HepG2 (cell line): ENCODE measurements around the gene ENDOG. TPM values are rescaled to one million over a fixed set of nuclear protein-coding genes. Genes with fewer than 3 reads are reported as not detected.

Experiments
- ATAC-seq: fragments of 200-7000 bp; cut with Tn5 transposase; 3 replicates; pipeline ENCODE4 v1.9.1; 2020; ENCODE audit warnings: mild to moderate bottlenecking, moderate library complexity
- BruUV-seq: library from RNA; stranded (reverse); fragments of 400-500 nt; replicated peaks from 2 replicates; lab custom pipeline; 2021; lab: Mats Ljungman, UMichigan
- CTCF ChIA-PET: fragments of 300-600 bp; formaldehyde crosslinking; extraction: SDS; loops from one replicate; lab custom pipeline; 2021; ENCODE audit warnings: low total read pairs, inconsistent platforms, low intra/inter-chr PET ratio; lab: Yijun Ruan, JAX
- POLR2A ChIA-PET: fragments of 350-600 bp; sonication (Branson Sonifier 250); formaldehyde crosslinking; loops from one replicate; lab custom pipeline; 2020; ENCODE audit warnings: antibody characterized with exemption, inconsistent platforms; lab: Yijun Ruan, JAX
- DNase-seq: peaks from one replicate; pipeline ENCODE4 v3.0.0-alpha.2; 2015; ENCODE audit warnings: low spot score
- FAIRE-seq: peaks from 3 replicates; lab custom pipeline; 2011; peaks lifted over from hg19 to GRCh38; lab: Jason Lieb, UNC
- H2AFZ ChIP-seq: one replicate; pipeline ENCODE4 v1.6.1; 2011; ENCODE audit warnings: low read length, inconsistent platforms
- H3K27ac ChIP-seq: fragments of 300-600 bp; 3 replicates; pipeline ENCODE4 v1.8.0; 2011; ENCODE audit warnings: mixed run types, mild to moderate bottlenecking, mixed read lengths, low read length, inconsistent platforms; ENCODE audit not compliant: insufficient read depth; ENCODE audit errors: extremely low read length
- H3K27me3 ChIP-seq, 2 experiments: fragments of 200-600 bp in 1 of 2; 2 replicates in 1 of 2; 3 replicates in 1 of 2; pipeline versions ENCODE4 v1.6.0 to v1.8.0; 2011; ENCODE audit warnings: low read length in 2 of 2, mild to moderate bottlenecking in 2 of 2, moderate library complexity in 2 of 2, inconsistent platforms in 1 of 2; ENCODE audit not compliant: insufficient read depth in 2 of 2, control insufficient read depth in 1 of 2
- H3K36me3 ChIP-seq, 2 experiments: fragments of 200-600 bp in 1 of 2; replicated peaks in 1 of 2; 2 replicates in 1 of 2; 3 replicates in 1 of 2; pipeline versions ENCODE4 v1.5.1 to v1.8.0; 2011; ENCODE audit warnings: low read length in 2 of 2, inconsistent platforms in 1 of 2; ENCODE audit not compliant: insufficient read depth in 2 of 2, control insufficient read depth in 1 of 2
- H3K4me1 ChIP-seq: 2 replicates; pipeline ENCODE4 v1.5.1; 2012; ENCODE audit warnings: low read length, inconsistent platforms; ENCODE audit not compliant: insufficient read depth
- H3K4me2 ChIP-seq: 2 replicates; pipeline ENCODE4 v1.6.0; 2011; ENCODE audit warnings: low read depth, low read length, inconsistent platforms
- H3K4me3 ChIP-seq, 3 experiments: fragments of 200-600 bp in 1 of 3; sonication (generic), shearing (Covaris generic) in 1 of 3; replicated peaks in 1 of 3; 2 replicates each; pipeline ENCODE4 v1.5.1; 2011 to 2016; ENCODE audit warnings: low read length in 3 of 3, inconsistent platforms in 2 of 3, low read depth in 2 of 3, mild to moderate bottlenecking in 2 of 3, control low read depth in 1 of 3, mixed read lengths in 1 of 3; ENCODE audit not compliant: insufficient read depth in 1 of 3
- H3K79me2 ChIP-seq: one replicate; pipeline ENCODE4 v1.6.1; 2011; ENCODE audit warnings: low read length, inconsistent platforms; ENCODE audit not compliant: insufficient read depth
- H3K9ac ChIP-seq: 2 replicates; pipeline ENCODE4 v1.6.0; 2011; ENCODE audit warnings: mild to moderate bottlenecking, low read depth, low read length, inconsistent platforms; ENCODE audit not compliant: insufficient read depth
- H3K9me3 ChIP-seq: 2 replicates; pipeline ENCODE4 v1.5.1; 2012; ENCODE audit warnings: mild to moderate bottlenecking, low read length
- H4K20me1 ChIP-seq: 2 replicates; pipeline ENCODE4 v1.6.0; 2011; ENCODE audit warnings: inconsistent platforms, mild to moderate bottlenecking, low read length, moderate library complexity; ENCODE audit not compliant: insufficient read depth
- AGO2 ChIP-seq: fragments of 200-400 bp; formaldehyde crosslinking; optimal IDR thresholded peaks from 2 replicates; pipeline ENCODE3; 2017; ENCODE audit warnings: mild to moderate bottlenecking, low read depth, low read length, moderate library complexity
- ARID5B ChIP-seq: IDR thresholded peaks from 2 replicates; pipeline ENCODE4 v1.4.0; 2020; ENCODE audit warnings: mild to moderate bottlenecking, missing genetic modification reagents
- EZH2 ChIP-seq: conservative IDR thresholded peaks from 2 replicates; pipeline ENCODE4 v1.6.1; 2012; ENCODE audit warnings: mild to moderate bottlenecking, low read depth, low read length, moderate library complexity
- MAFK ChIP-seq, 2 experiments: IDR thresholded peaks in 1 of 2; conservative IDR thresholded peaks in 1 of 2; 2 replicates each; pipeline ENCODE4 v1.6.1; 2011; ENCODE audit warnings: improper control_type of control experiment in 2 of 2, low read length in 2 of 2
- SMC3 ChIP-seq: IDR thresholded peaks from 2 replicates; pipeline ENCODE4 v1.6.1; 2011; ENCODE audit warnings: low read length, improper control_type of control experiment
- ZBTB46 ChIP-seq: sonication (generic); formaldehyde crosslinking; IDR thresholded peaks from 2 replicates; pipeline ENCODE4 v1.4.0; 2020; ENCODE audit warnings: mild to moderate bottlenecking, missing genetic modification reagents, borderline replicate concordance
- WGBS: methylation state at CpG from one replicate; pipeline ENCODE4 v1.1.6; 2017; ENCODE audit warnings: low lambda C conversion rate; 5-methylcytosine and 5-hydroxymethylcytosine counted together
- in situ Hi-C: cut with HindIII; loops from 2 replicates; pipeline ENCODE4 v1.10.0; 2017; ENCODE audit warnings: low pct_unique_long_range_greater_than_20kb; ENCODE audit not compliant: extremely low pct_ligation_motif_present
- intact Hi-C: fragments of 100-400 bp; cut with micrococcal nuclease; formaldehyde crosslinking; loops from one replicate; pipeline ENCODE4 v1.10.0; 2022; ENCODE audit not compliant: unreplicated experiment
- polyA plus RNA-seq, 8 experiments: library from polyadenylated mRNA; depleted of rRNA in 3 of 8; stranded (reverse) in 7 of 8; unstranded in 1 of 8; fragments of >200 nt; fragmentation: Illumina TruSeq in 4 of 8; extraction: Trizol in 4 of 8; gene quantifications; 2 replicates each; pipeline versions ENCODE4 v1.2.1 to v1.2.3, GENCODE V29; 2011 to 2016; ENCODE audit warnings: low read depth in 4 of 8, missing spikeins in 1 of 8, mixed read lengths in 1 of 8; ENCODE audit not compliant: insufficient read depth in 1 of 8
- total RNA-seq, 5 experiments: library from RNA; depleted of rRNA; stranded (reverse); fragments of >200 nt; fragmentation: Illumina TruSeq; extraction: Trizol; gene quantifications; 2 replicates each; pipeline ENCODE4 v1.2.3, GENCODE V29; 2016; ENCODE audit warnings: low read depth in 1 of 5

The ENDOG gene
- total and polyA plus RNA-seq, 2 of the 13 experiments (the other 11 are each of a cell fraction or from before 2014, with no cell fraction given), result 26.3 to 28.8 TPM

GRCh38 chr9:128824911-128825310 lies 6.6 kb downstream of the ENDOG start:
- Histone ChIP-seq H3K36me3 (peaks cover 22 to 62% of the 10 kb centered on the region in 2 experiments), H4K20me1 (no peaks in the 10 kb centered on the region), H3K4me3 (no peak overlapping the region), H2AFZ (no peak overlapping the region), H3K4me2 (no peak overlapping the region), H3K9me3 (no peaks in the 10 kb centered on the region), H3K79me2 (peaks cover 10% of the 10 kb centered on the region), H3K27ac (no peak overlapping the region), H3K27me3 (no peaks in the 10 kb centered on the region), H3K9ac (no peak overlapping the region), H3K4me1 (peaks cover 35% of the 10 kb centered on the region)
- no peak for DNase-seq
- 97% methylated on average over 2 of the region's 7 CpGs for WGBS
- in situ Hi-C loops (no loop called here), intact Hi-C loops (no loop called here)
- BruUV-seq, result no TSS peak
- ATAC-seq, result no peak
- CTCF ChIA-PET, result no interaction called here
- TF ChIP-seq AGO2, result peak; percentile 32
- TF ChIP-seq ZBTB46 (CRISPR knock-in tag), result no peak
- no peak for FAIRE-seq
- POLR2A ChIA-PET, result no interaction called here

GRCh38 chr9:128825923-128826700 lies 7.8 kb downstream of the ENDOG start:
- intact Hi-C loops, result no loop called here
- DNase-seq, result no peak
- ChIA-PET CTCF (no interaction called here), POLR2A (no interaction called here)
- no peak overlapping the region for H2AFZ ChIP-seq
- no TSS peak for BruUV-seq
- no peak overlapping the region for H3K4me3 ChIP-seq
- H3K27ac ChIP-seq, result no peak overlapping the region
- no peak overlapping the region for H3K4me2 ChIP-seq
- H3K9me3 ChIP-seq, result no peaks in the 10 kb centered on the region
- TF ChIP-seq EZH2 (no peak), SMC3 (peak; percentile 3; the same call in 1 of the 2 replicates), MAFK (conservative IDR thresholded peaks at IDR 0.05 in 1 of 2, IDR thresholded peaks at IDR 0.05 in 1 of 2; ENCODE audit: low read length in 2 of 2) (peak; percentile 18 to 43; a peak in 1 of 4 replicates), ARID5B (no peak)
- WGBS, result 97% methylated on average over 15 of the region's 22 CpGs
- peaks cover 22 to 56% of the 10 kb centered on the region in 2 experiments for H3K36me3 ChIP-seq
- FAIRE-seq, result no peak
- in situ Hi-C loops, result no loop called here
- no peaks in the 10 kb centered on the region for H4K20me1 ChIP-seq
- H3K27me3 ChIP-seq, result no peaks in the 10 kb centered on the region
- peak; percentile 19 for ATAC-seq
- H3K4me1 ChIP-seq, result peaks cover 31% of the 10 kb centered on the region
- H3K79me2 ChIP-seq, result peaks cover 10% of the 10 kb centered on the region
- no peak overlapping the region for H3K9ac ChIP-seq
